Esophagus muscularis mucosa (tissue), 3 donors: Measurements from ENCODE around the gene CARNS1.

Experiments
- CTCF ChIP-seq, 3 experiments: fragments of 200-600 bp in 2 of 3; fragments of 450-650 bp in 1 of 3; sonication (generic) in 2 of 3; IDR thresholded peaks; one replicate each; pipeline ENCODE4 v1.5.1; 2017 to 2019; ENCODE audit warnings: antibody characterized with exemption in 3 of 3, mild to moderate bottlenecking in 2 of 3, moderate library complexity in 1 of 3
- POLR2AphosphoS5 ChIP-seq, 2 donors: sonication (generic); formaldehyde crosslinking; IDR thresholded peaks; one replicate each; pipeline ENCODE4 v1.6.1; 2017; ENCODE audit warnings: antibody characterized with exemption in 2 of 2

- TF ChIP-seq POLR2AphosphoS5 (IDR thresholded peaks at IDR 0.05) (no peak), CTCF (IDR thresholded peaks at IDR 0.05) (no peak)
These were observed 57.4 kb downstream of the CARNS1 start for GRCh38 chr11:67472882-67473281.
